DMS 273 (cell line): Measurements from ENCODE around the gene FNDC7.
"Not testable (repeated sequence)": the region's sequence is repeated elsewhere in the genome, so short reads cannot be mapped to it uniquely, and the experiment has no call there.

Experiments used
- DNase-seq: peaks from one replicate; lab custom pipeline; 2025; ENCODE audit not compliant: unreplicated experiment; lab: John Stamatoyannopoulos, UW

FNDC7 gene

DNA sequence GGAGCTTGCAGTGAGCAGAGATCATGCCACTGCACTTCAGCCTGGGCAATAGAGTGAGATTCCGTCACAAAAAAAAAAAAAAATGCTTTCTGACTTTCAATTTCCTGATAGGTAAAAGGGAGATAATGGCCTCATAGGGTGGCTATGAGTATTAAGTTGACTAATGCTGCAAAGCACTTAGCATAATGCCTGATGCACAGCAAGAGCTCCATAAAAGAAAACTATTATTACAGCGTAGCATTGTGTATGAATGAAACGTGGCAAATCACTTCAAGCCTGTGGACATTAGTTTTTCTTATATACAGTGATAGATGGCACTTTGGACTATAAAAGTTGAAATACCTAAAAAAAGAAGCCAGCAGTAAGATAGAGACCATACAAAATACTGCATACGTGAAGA is 16.8 kb downstream of the FNDC7 start:
- no peak for DNase-seq

DNA sequence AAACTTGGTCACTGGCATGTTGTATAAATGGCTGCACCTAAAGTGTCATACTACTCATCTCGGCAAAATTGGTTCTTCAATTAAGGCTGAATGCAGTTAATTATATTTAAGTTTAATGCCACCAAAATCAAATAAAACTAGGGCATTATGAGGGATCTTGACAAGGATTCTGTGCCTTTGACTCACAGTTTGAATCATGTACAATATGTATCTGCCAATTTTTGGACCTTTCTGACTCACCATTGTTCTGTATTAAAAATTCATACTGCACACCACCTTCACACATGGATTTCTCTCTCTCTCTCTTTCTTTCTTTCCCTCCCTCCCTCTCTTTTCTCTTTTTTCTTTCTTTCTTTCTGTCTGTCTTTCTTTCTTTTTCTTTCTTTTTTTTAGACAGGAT is 19.7 kb downstream of the FNDC7 start:
- DNase-seq: no peak

- no peak for DNase-seq
Measured at GRCh38 chr1:108734171-108734865, 21.6 kb downstream of the FNDC7 start.

DNA sequence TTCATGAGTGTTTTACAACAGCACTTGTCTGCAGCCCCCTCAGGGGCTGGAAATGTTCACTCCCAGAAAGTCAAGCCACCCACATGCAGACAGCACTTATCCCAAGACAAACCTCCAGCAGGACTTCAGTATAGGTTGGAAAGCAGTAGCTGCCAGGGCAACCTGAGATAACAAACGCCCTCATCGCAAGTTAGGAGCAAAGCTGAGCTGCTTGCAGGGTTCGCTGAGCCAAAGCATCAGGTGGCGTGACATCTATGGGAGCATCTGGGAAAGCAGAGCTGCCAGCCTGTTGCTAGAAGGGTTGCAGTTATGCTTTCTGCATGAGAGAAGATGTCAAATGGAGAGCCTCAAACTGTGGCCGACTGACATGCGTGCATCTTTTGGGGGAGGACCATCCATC is 29.5 kb downstream of the FNDC7 start:
- DNase-seq: peak; percentile 24

- DNase-seq: no peak
Measured at GRCh38 chr1:108745980-108746381, 33.3 kb downstream of the FNDC7 start.

GRCh38 chr1:108746382-108747170 is 33.9 kb downstream of the FNDC7 start, which contains the start of gene STXBP3:
STXBP3 (plus strand) TSS chr1:108746674; CDS start chr1:108746738, 64 bp downstream.
- peak; percentile 99 for DNase-seq

DNA sequence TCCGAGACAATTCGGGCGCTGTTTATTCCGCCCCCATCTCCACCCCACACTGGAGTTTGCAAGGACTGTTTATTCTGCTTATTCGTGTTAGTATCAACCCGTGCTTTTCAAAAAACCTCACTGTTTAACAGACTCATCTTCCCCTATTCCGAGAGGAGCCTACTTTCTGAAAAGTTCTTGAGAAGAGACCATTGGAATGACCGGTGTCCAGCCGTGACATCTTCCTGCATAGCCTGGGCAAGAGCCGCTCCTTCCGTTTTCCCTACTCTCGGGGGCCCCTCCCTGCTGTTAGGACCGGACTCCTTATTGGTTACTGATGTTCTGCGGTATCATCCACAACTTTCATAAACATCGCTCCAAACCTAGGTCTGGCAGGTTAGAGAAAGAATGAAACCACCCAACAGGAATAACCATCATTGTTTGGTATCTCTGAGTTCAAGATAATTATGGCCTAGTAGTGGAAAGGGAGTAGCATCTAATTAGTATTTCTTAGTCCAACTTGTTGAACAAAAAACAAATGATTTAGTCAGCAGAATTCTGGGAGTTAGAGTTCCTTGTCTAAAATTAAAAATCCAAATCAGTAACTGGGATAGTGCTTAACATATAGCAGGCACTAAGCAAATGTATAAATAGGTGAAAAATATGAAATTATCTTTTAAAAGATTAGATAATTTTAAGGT is 34.6 kb downstream of the FNDC7 start:
- DNase-seq: peak; percentile 87

- no peak for DNase-seq
Measured at GRCh38 chr1:108747898-108748297, 35.2 kb downstream of the FNDC7 start.

GRCh38 chr1:108749081-108749480 is 36.4 kb downstream of the FNDC7 start:
- DNase-seq: no peak

DNA sequence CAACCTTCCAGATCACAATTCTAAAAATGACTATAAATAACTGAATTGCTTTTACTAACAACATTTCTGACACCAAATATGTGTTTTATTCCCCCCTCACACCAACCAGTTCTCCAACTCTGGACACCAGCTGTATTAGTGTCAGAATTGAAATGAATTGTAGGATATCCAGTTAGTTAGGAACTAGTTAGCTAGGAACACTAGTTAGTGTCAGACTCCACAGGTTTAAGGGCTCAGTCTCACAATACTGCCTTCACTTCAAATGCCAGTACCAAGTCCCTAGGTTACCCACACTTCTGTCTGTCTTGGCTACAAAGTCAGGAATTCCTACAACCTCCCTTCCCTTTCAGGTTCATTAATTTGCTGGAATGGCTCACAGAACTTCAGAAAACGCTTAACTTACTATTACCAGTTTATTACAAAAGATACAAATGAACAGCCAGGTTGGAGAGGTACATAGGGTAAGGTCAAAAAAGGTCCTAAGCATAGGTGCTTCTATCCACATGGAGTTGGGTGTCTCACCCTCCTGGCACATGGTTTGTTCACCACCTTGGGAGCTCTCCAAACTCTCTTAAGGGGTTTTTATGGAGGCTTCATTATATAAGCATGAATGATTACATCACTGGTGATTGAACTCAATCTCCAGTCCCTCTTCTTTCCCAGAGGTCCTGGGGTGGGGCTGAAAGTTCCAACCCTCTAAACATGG is 37.9 kb downstream of the FNDC7 start:
- DNase-seq: peak; percentile 62

DNA sequence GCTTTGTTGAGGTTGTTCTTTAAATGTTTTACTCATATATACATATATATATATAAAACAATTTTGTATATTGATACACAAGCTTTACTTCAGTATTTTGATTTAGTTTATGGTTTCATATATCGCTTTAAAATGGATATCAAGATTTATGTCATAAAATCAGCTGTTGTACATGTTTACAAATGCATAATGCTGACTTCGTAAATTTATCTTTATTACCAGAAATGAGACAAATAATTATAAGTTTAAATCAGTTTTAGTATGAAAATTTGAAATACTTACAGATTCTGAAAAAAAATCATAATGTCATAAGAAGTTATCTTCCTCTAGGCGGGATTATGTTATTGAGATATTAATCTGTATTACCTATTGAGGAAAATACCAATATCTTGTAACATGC is 40.7 kb downstream of the FNDC7 start:
- no peak for DNase-seq

- peak; percentile 54 for DNase-seq
Measured at GRCh38 chr1:108758796-108759195, 46.1 kb downstream of the FNDC7 start.

DNA sequence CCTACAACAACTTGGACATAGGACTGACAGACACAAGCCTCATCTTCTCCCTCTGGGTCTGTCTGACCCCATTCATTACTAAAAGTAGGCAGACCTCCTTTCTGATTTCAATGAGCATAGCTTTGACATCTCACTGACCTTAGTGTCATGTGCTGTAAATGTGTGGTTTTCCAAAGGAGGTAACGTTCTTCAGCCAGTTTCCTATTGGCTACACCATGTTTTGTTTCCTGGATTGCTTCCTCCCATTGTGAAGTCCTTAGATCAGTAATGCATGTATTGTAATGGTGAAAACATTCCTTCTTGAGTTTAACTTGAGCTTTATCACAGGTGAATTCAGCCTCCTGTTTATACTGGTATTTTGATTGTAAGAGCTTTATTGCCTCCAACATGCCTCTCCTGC is 54.4 kb downstream of the FNDC7 start:
- no peak for DNase-seq

GRCh38 chr1:108767708-108768107 is 55.0 kb downstream of the FNDC7 start:
- DNase-seq: no peak

DNA sequence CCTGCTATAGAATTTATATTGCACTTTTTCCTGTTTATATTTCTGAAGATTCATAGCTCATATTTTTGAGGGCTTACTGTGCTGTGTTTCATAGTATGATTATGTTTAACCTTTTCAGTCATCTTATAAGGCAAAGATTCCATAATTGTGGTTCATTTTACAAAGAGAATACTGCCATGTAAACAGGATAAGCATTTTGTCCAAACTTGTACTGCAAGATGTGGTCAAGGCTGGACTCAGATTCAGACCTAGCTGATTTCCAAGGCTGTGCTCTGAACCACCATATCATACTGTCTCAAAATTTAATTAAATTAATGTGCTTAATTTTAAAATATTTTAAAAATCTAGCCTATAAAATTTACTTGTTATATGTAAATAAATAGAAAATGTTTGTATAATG is 65.1 kb downstream of the FNDC7 start:
- no peak for DNase-seq

DNA sequence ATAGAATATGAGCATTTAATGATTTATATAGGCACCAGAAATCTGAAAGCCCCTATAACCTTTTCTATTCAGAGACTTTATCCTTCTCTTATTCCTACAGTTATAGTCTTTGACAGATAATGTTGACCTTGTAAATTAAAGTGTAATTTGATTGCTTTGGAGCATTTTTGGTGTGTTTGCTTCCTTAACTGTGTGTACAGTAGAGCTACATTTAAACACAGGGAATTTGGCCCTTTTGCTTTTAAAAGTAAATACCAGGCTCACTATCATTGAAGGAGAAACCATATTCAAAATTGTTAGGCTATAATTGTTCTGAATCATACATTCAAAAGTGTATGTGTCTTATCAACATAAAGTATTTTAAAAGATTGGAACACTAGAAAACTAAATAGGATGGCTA is 66.7 kb downstream of the FNDC7 start:
- no peak for DNase-seq

- no peak for DNase-seq
Measured at GRCh38 chr1:108780937-108781574, 68.3 kb downstream of the FNDC7 start.

GRCh38 chr1:108781575-108781944 is 68.9 kb downstream of the FNDC7 start:
- DNase-seq: not testable (repeated sequence)

- no peak for DNase-seq
Measured at GRCh38 chr1:108785264-108785663, 72.6 kb downstream of the FNDC7 start.

- no peak for DNase-seq
Measured at GRCh38 chr1:108785880-108786279, 73.2 kb downstream of the FNDC7 start.

GRCh38 chr1:108791790-108792189 is 79.1 kb downstream of the FNDC7 start:
- DNase-seq: no peak
